Nucleus accumbens (tissue), 56 donors: ENCODE results near the gene NINJ2.

Experiments
- DNase-seq, 56 donors: peaks; one replicate each; lab custom pipeline; 2025; lab: John Stamatoyannopoulos, UW

NINJ2 gene

GRCh38 chr12:674272-674781 is 11.1 kb upstream of the NINJ2 start:
- DNase-seq = no peak

GRCh38 chr12:673849-674248 is 10.6 kb upstream of the NINJ2 start:
- DNase-seq = no peak

GRCh38 chr12:669576-669945 is 6.3 kb upstream of the NINJ2 start:
- DNase-seq = no peak

- no peak for DNase-seq
Measured at GRCh38 chr12:668090-668481, 4.8 kb upstream of the NINJ2 start.

- DNase-seq = no peak
Measured at GRCh38 chr12:666766-667308, 3.6 kb upstream of the NINJ2 start.

GRCh38 chr12:666066-666465 is 2.8 kb upstream of the NINJ2 start:
- no peak for DNase-seq

- DNase-seq = no peak
Measured at GRCh38 chr12:664779-665092, 1.5 kb upstream of the NINJ2 start.

GRCh38 chr12:664075-664778 is 982 bp upstream of the NINJ2 start:
- no peak for DNase-seq

GRCh38 chr12:662566-663292 is 516 bp downstream of the NINJ2 start:
- DNase-seq = peak in 11 of 56 donors; percentile 27 to 62 (median 45)

- DNase-seq = peak in 26 of 56 donors; percentile 16 to 69 (median 39)
Measured at GRCh38 chr12:661720-662486, 1.3 kb downstream of the NINJ2 start.

- no peak for DNase-seq
Measured at GRCh38 chr12:659090-659683, 4.1 kb downstream of the NINJ2 start.

- no peak for DNase-seq
Measured at GRCh38 chr12:650983-651382, 12.3 kb downstream of the NINJ2 start.

GRCh38 chr12:647385-648085 is 15.7 kb downstream of the NINJ2 start:
- no peak for DNase-seq

GRCh38 chr12:646442-647384 is 16.5 kb downstream of the NINJ2 start:
- peak in 1 of 56 donors; percentile 22 for DNase-seq

- DNase-seq = peak in 26 of 56 donors; percentile 13 to 81 (median 41)
Measured at GRCh38 chr12:645563-646071, 17.6 kb downstream of the NINJ2 start.

- peak in 5 of 56 donors; percentile 14 to 29 (median 18) for DNase-seq
Measured at GRCh38 chr12:644818-645552, 18.3 kb downstream of the NINJ2 start.

GRCh38 chr12:644303-644639 is 19.0 kb downstream of the NINJ2 start:
- DNase-seq = no peak
